HCT116 (cell line): ENCODE results near the gene PHF21B. TPM values are rescaled to one million over a fixed set of nuclear protein-coding genes. Genes with fewer than 3 reads are reported as not detected.
"Not testable (repeated sequence)": the region's sequence is repeated elsewhere in the genome, so short reads cannot be mapped to it uniquely, and the experiment has no call there.

Experiments
- ATAC-seq: fragments of 200-7000 bp; cut with Tn5 transposase; 2 replicates; pipeline ENCODE4 v1.9.1; 2020; ENCODE audit warnings: mild to moderate bottlenecking, moderate library complexity
- BruUV-seq: library from RNA; stranded (reverse); fragments of 400-500 nt; replicated peaks from 2 replicates; lab custom pipeline; 2021; lab: Mats Ljungman, UMichigan
- CTCF ChIA-PET: fragments of 300-600 bp; sonication (Branson Sonifier 250); formaldehyde crosslinking; loops from one replicate; lab custom pipeline; 2021; ENCODE audit warnings: antibody characterized with exemption; lab: Charles Lee
- POLR2A ChIA-PET: fragments of 300-600, 350-600 bp; sonication (Branson Sonifier 250); formaldehyde crosslinking; loops from one replicate; lab custom pipeline; 2021; ENCODE audit warnings: antibody characterized with exemption; lab: Charles Lee
- RAD21 ChIA-PET, 2 experiments: fragments of 300-600 bp; sonication (Branson Sonifier 250); formaldehyde crosslinking; loops; one replicate each; lab custom pipeline; 2023; ENCODE audit warnings: low total read pairs in 2 of 2; ENCODE audit not compliant: uncharacterized antibody in 2 of 2, unreplicated experiment in 2 of 2, low non-redundant PET in 1 of 2; lab: Charles Lee
- DNase-seq: peaks from one replicate; pipeline ENCODE4 v3.0.0-alpha.2; 2010; ENCODE audit warnings: low read depth, low spot score
- H2AFZ ChIP-seq: fragments of 200-600 bp; shearing (Covaris generic), sonication (generic); 2 replicates; pipeline ENCODE4 v1.6.1; 2017; ENCODE audit warnings: low read depth, mixed run types, mixed read lengths, antibody characterized with exemption, low read length; ENCODE audit not compliant: poor library complexity, severe bottlenecking
- H3K27ac ChIP-seq: 2 replicates; pipeline ENCODE4 v1.5.1; 2012; ENCODE audit warnings: low read depth, low read length
- H3K27me3 ChIP-seq: fragments of 200-600 bp; sonication (generic); 2 replicates; pipeline ENCODE4 v1.6.1; 2016; ENCODE audit warnings: mixed run types, low read length, mixed read lengths; ENCODE audit not compliant: insufficient read depth
- H3K36me3 ChIP-seq, 2 experiments: fragments of 200-500 bp in 1 of 2; fragments of 200-600 bp in 1 of 2; sonication (Bioruptor generic) in 1 of 2; sonication (generic) in 1 of 2; 2 replicates each; pipeline versions ENCODE4 v1.5.1 to v1.6.1; 2014 to 2016; ENCODE audit warnings: low read length in 2 of 2, inconsistent platforms in 1 of 2, mixed read lengths in 1 of 2, mixed run types in 1 of 2; ENCODE audit not compliant: insufficient read depth in 2 of 2, control insufficient read depth in 1 of 2
- H3K4me1 ChIP-seq, 2 experiments: fragments of 200-600 bp in 1 of 2; sonication (generic) in 1 of 2; 2 replicates each; pipeline versions ENCODE4 v1.5.1 to v1.6.1; 2012 to 2017; ENCODE audit warnings: low read length in 2 of 2, inconsistent platforms in 1 of 2, mild to moderate bottlenecking in 1 of 2, mixed read lengths in 1 of 2, mixed run types in 1 of 2, moderate library complexity in 1 of 2; ENCODE audit not compliant: insufficient read depth in 2 of 2, control insufficient read depth in 1 of 2
- H3K4me2 ChIP-seq: fragments of 200-600 bp; sonication (generic); 2 replicates; pipeline ENCODE4 v1.6.1; 2017; ENCODE audit warnings: mixed run types, low read length, mixed read lengths
- H3K4me3 ChIP-seq, 2 experiments: fragments of 200-600 bp in 1 of 2; sonication (generic) in 1 of 2; replicated peaks in 1 of 2; 2 replicates each; pipeline ENCODE4 v1.5.1; 2011 to 2016; ENCODE audit warnings: low read length in 2 of 2, control low read depth in 1 of 2, low read depth in 1 of 2, mild to moderate bottlenecking in 1 of 2, mixed read lengths in 1 of 2, mixed run types in 1 of 2
- H3K79me2 ChIP-seq: fragments of 200-600 bp; sonication (generic); 2 replicates; pipeline ENCODE4 v1.6.1; 2017; ENCODE audit warnings: mild to moderate bottlenecking, mixed run types, low read length, moderate library complexity, mixed read lengths; ENCODE audit not compliant: insufficient read depth
- H3K9ac ChIP-seq: fragments of 200-600 bp; sonication (generic); 2 replicates; pipeline ENCODE4 v1.6.1; 2016; ENCODE audit warnings: low read length, mixed read lengths
- H3K9me2 ChIP-seq: fragments of 200-600 bp; sonication (generic), shearing (Covaris generic); 2 replicates; pipeline ENCODE4 v1.6.1; 2017; ENCODE audit warnings: mixed run types, mild to moderate bottlenecking, moderate library complexity; ENCODE audit not compliant: insufficient read depth
- H3K9me3 ChIP-seq, 2 experiments: fragments of 200-500 bp in 1 of 2; fragments of 200-600 bp in 1 of 2; sonication (Bioruptor generic) in 1 of 2; sonication (generic) in 1 of 2; 2 replicates each; pipeline ENCODE4 v1.6.1; 2014 to 2017; ENCODE audit warnings: low read length in 2 of 2, mixed read lengths in 2 of 2, inconsistent platforms in 1 of 2, low read depth in 1 of 2, mild to moderate bottlenecking in 1 of 2, mixed run types in 1 of 2, moderate library complexity in 1 of 2; ENCODE audit not compliant: control insufficient read depth in 1 of 2, insufficient read depth in 1 of 2
- H4K20me1 ChIP-seq: fragments of 200-600 bp; sonication (generic), shearing (Covaris generic); 2 replicates; pipeline ENCODE4 v1.6.1; 2017; ENCODE audit warnings: mixed run types, mild to moderate bottlenecking, moderate library complexity; ENCODE audit not compliant: insufficient read depth
- EZH2 ChIP-seq: fragments of 200-600 bp; sonication (generic); IDR thresholded peaks from 2 replicates; pipeline ENCODE4 v1.6.1; 2017; ENCODE audit warnings: antibody characterized with exemption, mixed run types
- FOSL1 ChIP-seq: IDR thresholded peaks from 2 replicates; pipeline ENCODE4 v1.6.1; 2012; ENCODE audit warnings: low read depth
- TCF7L2 ChIP-seq: IDR thresholded peaks from 2 replicates; pipeline ENCODE4 v1.7.0; 2011; ENCODE audit warnings: borderline replicate concordance, inconsistent platforms; ENCODE audit not compliant: insufficient read depth, insufficient read length; ENCODE audit errors: extremely low read depth
- intact Hi-C: fragments of 100-400 bp; cut with micrococcal nuclease; formaldehyde crosslinking; loops from 2 replicates; pipeline ENCODE4 v1.10.0; 2022
- total RNA-seq: library from RNA; stranded (reverse); gene quantifications from one replicate; pipeline ENCODE4 v1.2.1, GENCODE V29; 2021; ENCODE audit not compliant: unreplicated experiment
- TF ChIP-seq, protein P1 (sequence below), 3 experiments: fragments of 200-600 bp in 1 of 3; sonication (generic) in 1 of 3; IDR thresholded peaks in 2 of 3; conservative IDR thresholded peaks in 1 of 3; 2 replicates each; pipeline ENCODE4 v1.5.1; 2012 to 2017; ENCODE audit warnings: low read depth in 2 of 3, low read length in 2 of 3, antibody characterized with exemption in 1 of 3, borderline replicate concordance in 1 of 3, control low read depth in 1 of 3, mild to moderate bottlenecking in 1 of 3, mixed read lengths in 1 of 3, mixed run types in 1 of 3, moderate library complexity in 1 of 3; ENCODE audit not compliant: insufficient read depth in 1 of 3

Gene PHF21B
- total RNA-seq, 1 experiment from 2014 or later = not detected

DNA sequence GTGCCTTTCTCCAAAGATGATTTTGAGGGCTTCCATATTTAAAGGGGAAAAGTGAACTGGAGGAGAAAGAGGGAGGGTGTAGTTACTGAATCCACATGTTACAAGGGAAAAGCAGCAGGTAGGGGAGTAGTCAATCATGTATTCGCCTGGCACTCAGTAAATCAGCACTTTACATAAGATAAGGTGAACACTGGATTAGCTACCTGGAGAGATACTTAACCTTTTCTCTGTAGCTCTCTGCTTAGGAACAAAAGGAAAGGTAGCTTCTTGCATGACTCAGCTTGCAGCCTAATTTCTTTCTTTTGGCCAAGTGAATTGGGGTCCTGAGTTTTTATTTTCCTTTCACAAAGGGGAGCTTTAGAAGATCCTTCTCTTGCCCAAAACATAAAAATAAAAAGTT lies 43.3 kb upstream of the PHF21B start:
- Histone ChIP-seq H3K27ac (no peak overlapping the region), H4K20me1 (no peaks in the 10 kb centered on the region), H3K9me2 (no peaks in the 10 kb centered on the region), H3K36me3 (no peaks in the 10 kb centered on the region), H3K9ac (no peak overlapping the region), H3K4me2 (no peak overlapping the region), H3K79me2 (no peaks in the 10 kb centered on the region), H3K4me1 (no peaks in the 10 kb centered on the region), H3K27me3 (peaks cover 49% of the 10 kb centered on the region), H3K9me3 (no peaks in the 10 kb centered on the region), H3K4me3 (no peak overlapping the region), H2AFZ (no peak overlapping the region)
- TF ChIP-seq EZH2 (no peak), FOSL1 (no peak), TCF7L2 (no peak)
- TF ChIP-seq, protein P1, sequence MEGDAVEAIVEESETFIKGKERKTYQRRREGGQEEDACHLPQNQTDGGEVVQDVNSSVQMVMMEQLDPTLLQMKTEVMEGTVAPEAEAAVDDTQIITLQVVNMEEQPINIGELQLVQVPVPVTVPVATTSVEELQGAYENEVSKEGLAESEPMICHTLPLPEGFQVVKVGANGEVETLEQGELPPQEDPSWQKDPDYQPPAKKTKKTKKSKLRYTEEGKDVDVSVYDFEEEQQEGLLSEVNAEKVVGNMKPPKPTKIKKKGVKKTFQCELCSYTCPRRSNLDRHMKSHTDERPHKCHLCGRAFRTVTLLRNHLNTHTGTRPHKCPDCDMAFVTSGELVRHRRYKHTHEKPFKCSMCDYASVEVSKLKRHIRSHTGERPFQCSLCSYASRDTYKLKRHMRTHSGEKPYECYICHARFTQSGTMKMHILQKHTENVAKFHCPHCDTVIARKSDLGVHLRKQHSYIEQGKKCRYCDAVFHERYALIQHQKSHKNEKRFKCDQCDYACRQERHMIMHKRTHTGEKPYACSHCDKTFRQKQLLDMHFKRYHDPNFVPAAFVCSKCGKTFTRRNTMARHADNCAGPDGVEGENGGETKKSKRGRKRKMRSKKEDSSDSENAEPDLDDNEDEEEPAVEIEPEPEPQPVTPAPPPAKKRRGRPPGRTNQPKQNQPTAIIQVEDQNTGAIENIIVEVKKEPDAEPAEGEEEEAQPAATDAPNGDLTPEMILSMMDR (IDR thresholded peaks at IDR 0.05 in 2 of 3, conservative IDR thresholded peaks at IDR 0.05 in 1 of 3; ENCODE audit: borderline replicate concordance in 1 of 3, insufficient read depth in 1 of 3, low read depth in 2 of 3, low read length in 2 of 3) = no peak
- POLR2A ChIA-PET = no interaction called here
- intact Hi-C loops = no loop called here
- RAD21 ChIA-PET = no interaction called here
- CTCF ChIA-PET = no interaction called here
- no peak for ATAC-seq
- no peak for DNase-seq
- BruUV-seq = no TSS peak

DNA sequence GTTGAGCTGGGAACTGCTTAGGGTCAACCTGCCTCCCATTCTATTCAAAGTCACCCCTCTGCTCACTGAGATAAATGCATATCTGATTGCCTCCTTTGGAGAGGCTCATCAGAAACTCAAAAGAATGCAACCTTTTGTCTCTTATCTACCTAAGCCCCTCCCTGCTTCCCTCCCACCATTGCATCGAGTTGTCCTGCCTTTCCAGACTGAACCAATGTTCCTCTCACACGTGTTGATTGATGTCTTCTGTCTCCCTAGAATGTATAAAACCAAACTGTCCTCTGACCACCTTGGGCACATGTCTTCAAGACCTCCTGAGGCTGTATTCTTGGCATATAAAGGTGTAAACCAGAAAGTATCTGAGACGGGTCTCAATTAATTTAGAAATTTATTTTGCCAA lies 42.9 kb upstream of the PHF21B start:
- H3K9me3 ChIP-seq, H3K9me2 ChIP-seq, H3K27ac ChIP-seq, H4K20me1 ChIP-seq, CTCF ChIA-PET, RAD21 ChIA-PET, H3K4me3 ChIP-seq, H3K9ac ChIP-seq, H3K36me3 ChIP-seq, DNase-seq, BruUV-seq, POLR2A ChIA-PET, H2AFZ ChIP-seq, H3K4me1 ChIP-seq, ATAC-seq, H3K79me2 ChIP-seq, H3K4me2 ChIP-seq, intact Hi-C loops: not testable (repeated sequence)
- H3K27me3 ChIP-seq = peaks cover 49% of the 10 kb centered on the region
